ENCODE data around the gene RNF123.

The RNF123 gene

GRCh38 chr3:49756036-49756435 is 66.7 kb downstream of the RNF123 start:
- H3K27me3 ChIP-seq (ENCODE audit: control insufficient read depth, insufficient read depth, low read length), result no peaks in the 10 kb centered on the region
- no peaks in the 10 kb centered on the region for H3K36me3 ChIP-seq (ENCODE audit: control insufficient read depth, insufficient read depth, low read length)

GRCh38 chr3:49757197-49757596 is 67.8 kb downstream of the RNF123 start:
- Histone ChIP-seq H3K9me3 (ENCODE audit: control insufficient read depth, low read length) (no peaks in the 10 kb centered on the region), H3K4me2 (ENCODE audit: low read length) (no peak overlapping the region), H3K27me3 (ENCODE audit: control insufficient read depth, insufficient read depth, low read length) (no peaks in the 10 kb centered on the region), H3K27ac (no peak overlapping the region), H3K36me3 (ENCODE audit: control insufficient read depth, insufficient read depth, low read length) (no peaks in the 10 kb centered on the region), H3K4me1 (peaks cover 18% of the 10 kb centered on the region), H2AFZ (no peak overlapping the region), H3K9ac (no peak overlapping the region), H3K79me2 (peaks cover 57% of the 10 kb centered on the region), H3K4me3 (ENCODE audit: low read depth, low read length) (no peak overlapping the region)
- TF ChIP-seq CTCF (IDR thresholded peaks at IDR 0.05), result no peak

More at GRCh38 chr3:49756036-49756435, 66.7 kb downstream of the RNF123 start:
- Histone ChIP-seq H2AFZ (no peak overlapping the region), H3K9me3 (ENCODE audit: control insufficient read depth, low read length) (no peaks in the 10 kb centered on the region), H3K4me2 (ENCODE audit: low read length) (no peak overlapping the region), H3K4me3 (ENCODE audit: low read depth, low read length) (no peak overlapping the region), H3K9ac (no peak overlapping the region), H3K27ac (no peak overlapping the region), H3K4me1 (peaks cover 18% of the 10 kb centered on the region), H3K79me2 (peaks cover 56% of the 10 kb centered on the region)
- no peak for TF ChIP-seq CTCF (IDR thresholded peaks at IDR 0.05)

GRCh38 chr3:49759226-49759625 is 69.9 kb downstream of the RNF123 start:
- H3K27ac ChIP-seq, result no peak overlapping the region

GRCh38 chr3:49761661-49762060 is 72.3 kb downstream of the RNF123 start:
- H3K9ac ChIP-seq, result no peak overlapping the region
- H3K4me2 ChIP-seq (ENCODE audit: low read length), result no peak overlapping the region
- no peaks in the 10 kb centered on the region for H3K36me3 ChIP-seq (ENCODE audit: control insufficient read depth, insufficient read depth, low read length)
- H3K27ac ChIP-seq, result no peak overlapping the region
- peaks cover 9% of the 10 kb centered on the region for H3K4me1 ChIP-seq
- H3K27me3 ChIP-seq (ENCODE audit: control insufficient read depth, insufficient read depth, low read length), result no peaks in the 10 kb centered on the region
- no peaks in the 10 kb centered on the region for H3K9me3 ChIP-seq (ENCODE audit: control insufficient read depth, low read length)
- TF ChIP-seq CTCF (IDR thresholded peaks at IDR 0.05), result no peak
- H2AFZ ChIP-seq, result no peak overlapping the region
- H3K4me3 ChIP-seq (ENCODE audit: low read depth, low read length), result no peak overlapping the region
- H3K79me2 ChIP-seq, result peaks cover 52% of the 10 kb centered on the region

More at GRCh38 chr3:49759226-49759625, 69.9 kb downstream of the RNF123 start:
- H3K9ac ChIP-seq, result no peak overlapping the region
- no peaks in the 10 kb centered on the region for H3K36me3 ChIP-seq (ENCODE audit: control insufficient read depth, insufficient read depth, low read length)
- no peak overlapping the region for H3K4me3 ChIP-seq (ENCODE audit: low read depth, low read length)
- H2AFZ ChIP-seq, result no peak overlapping the region
- H3K79me2 ChIP-seq, result peaks cover 49% of the 10 kb centered on the region
- no peak for TF ChIP-seq CTCF (IDR thresholded peaks at IDR 0.05)
- H3K9me3 ChIP-seq (ENCODE audit: control insufficient read depth, low read length), result no peaks in the 10 kb centered on the region
- no peak overlapping the region for H3K4me2 ChIP-seq (ENCODE audit: low read length)
- H3K27me3 ChIP-seq (ENCODE audit: control insufficient read depth, insufficient read depth, low read length), result no peaks in the 10 kb centered on the region
- H3K4me1 ChIP-seq, result peaks cover 13% of the 10 kb centered on the region

GRCh38 chr3:49763981-49764380 is 74.6 kb downstream of the RNF123 start:
- TF ChIP-seq CTCF (IDR thresholded peaks at IDR 0.05), result no peak
- no peaks in the 10 kb centered on the region for H3K9me3 ChIP-seq (ENCODE audit: control insufficient read depth, low read length)
- H3K4me2 ChIP-seq (ENCODE audit: low read length), result no peak overlapping the region
- H3K9ac ChIP-seq, result no peak overlapping the region
- H2AFZ ChIP-seq, result no peak overlapping the region
- peaks cover 44% of the 10 kb centered on the region for H3K79me2 ChIP-seq
- no peak overlapping the region for H3K27ac ChIP-seq
- H3K4me1 ChIP-seq, result peaks cover 4% of the 10 kb centered on the region
- H3K27me3 ChIP-seq (ENCODE audit: control insufficient read depth, insufficient read depth, low read length), result no peaks in the 10 kb centered on the region
- H3K4me3 ChIP-seq (ENCODE audit: low read depth, low read length), result no peak overlapping the region
- H3K36me3 ChIP-seq (ENCODE audit: control insufficient read depth, insufficient read depth, low read length), result no peaks in the 10 kb centered on the region

Data from parathyroid adenoma (tissue), 2 donors.